ENCODE data around the gene FBLIM1. TPM values are rescaled to one million over a fixed set of nuclear protein-coding genes. Genes with fewer than 3 reads are reported as not detected.
A peak's percentile ranks its signal among the peaks of the same experiment; 100 is the strongest.

FBLIM1 gene
- total and polyA plus RNA-seq, 4 experiments from 2014 or later = not detected

GRCh38 chr1:15740924-15741850 is 17.4 kb upstream of the FBLIM1 start:
- intact Hi-C loops (cut with micrococcal nuclease) = no loop called here
- peak in 4 of 5 donors; percentile 55 to 60 (median 58) for DNase-seq
- ChIA-PET CTCF (ENCODE audit: partially characterized antibody) (interaction anchor here (0.6 to 2.6 kb wide), 9 partner anchors 10 to 342 kb away, joined by 3 to 20 read pairs (median 3); no protein-coding TSS in a partner anchor), POLR2A (ENCODE audit: partially characterized antibody) (no interaction called here)
- Mint-ChIP-seq H3K27ac (peak overlapping the region in 3 of 7 donors; percentile 45 to 72 (median 68)), H3K36me3 (no peaks in the 10 kb centered on the region), H3K27me3 (no peaks in the 10 kb centered on the region), H3K4me1 (peaks cover 5 to 6% (median 6%) of the 10 kb centered on the region in 4 donors), H3K9me3 (no peaks in the 10 kb centered on the region), H3K4me3 (no peak overlapping the region)
- H3K4me1 ChIP-seq (ENCODE audit: insufficient read depth, low read length) = peaks cover 7% of the 10 kb centered on the region
- H3K27me3 ChIP-seq (ENCODE audit: insufficient read depth, low read length) = no peaks in the 10 kb centered on the region
- H3K4me3 ChIP-seq (ENCODE audit: low read length in 2 of 2) = no peak overlapping the region
- no peaks in the 10 kb centered on the region for H3K36me3 ChIP-seq (ENCODE audit: insufficient read depth, low read length)
- no peaks in the 10 kb centered on the region for H3K9me3 ChIP-seq (ENCODE audit: control insufficient read depth in 1 of 2, low read length in 2 of 2)
- H3K27ac ChIP-seq (ENCODE audit: low read depth, low read length) = no peak overlapping the region

GRCh38 chr1:15742339-15742801 is 16.2 kb upstream of the FBLIM1 start, which contains the start of gene TMEM82:
TSS of gene TMEM82 (plus strand) at chr1:15742499. CDS start at chr1:15742560, 61 bp downstream.
- no peaks in the 10 kb centered on the region for H3K9me3 ChIP-seq (ENCODE audit: control insufficient read depth in 1 of 2, low read length in 2 of 2)
- ChIA-PET CTCF (ENCODE audit: partially characterized antibody) (interaction anchor here (1.9 to 2.6 kb wide), 2 partner anchors 145 to 149 kb away, joined by 9 to 20 read pairs; no protein-coding TSS in a partner anchor), POLR2A (ENCODE audit: partially characterized antibody) (no interaction called here)
- Mint-ChIP-seq H3K36me3 (no peaks in the 10 kb centered on the region), H3K27me3 (no peaks in the 10 kb centered on the region), H3K27ac (peak within 1 kb of the TSS in 4 of 7 donors; percentile 7 to 72 (median 44)), H3K9me3 (no peaks in the 10 kb centered on the region), H3K4me1 (peaks cover 5 to 6% (median 6%) of the 10 kb centered on the region in 4 donors), H3K4me3 (no peak within 1 kb of the TSS)
- intact Hi-C loops (cut with micrococcal nuclease) = no loop called here
- no peak for DNase-seq
- H3K4me3 ChIP-seq (ENCODE audit: low read length in 2 of 2) = no peak within 1 kb of the TSS
- H3K36me3 ChIP-seq (ENCODE audit: insufficient read depth, low read length) = no peaks in the 10 kb centered on the region
- H3K27me3 ChIP-seq (ENCODE audit: insufficient read depth, low read length) = no peaks in the 10 kb centered on the region
- H3K27ac ChIP-seq (ENCODE audit: low read depth, low read length) = no peak within 1 kb of the TSS
- peaks cover 7% of the 10 kb centered on the region for H3K4me1 ChIP-seq (ENCODE audit: insufficient read depth, low read length)

DNA sequence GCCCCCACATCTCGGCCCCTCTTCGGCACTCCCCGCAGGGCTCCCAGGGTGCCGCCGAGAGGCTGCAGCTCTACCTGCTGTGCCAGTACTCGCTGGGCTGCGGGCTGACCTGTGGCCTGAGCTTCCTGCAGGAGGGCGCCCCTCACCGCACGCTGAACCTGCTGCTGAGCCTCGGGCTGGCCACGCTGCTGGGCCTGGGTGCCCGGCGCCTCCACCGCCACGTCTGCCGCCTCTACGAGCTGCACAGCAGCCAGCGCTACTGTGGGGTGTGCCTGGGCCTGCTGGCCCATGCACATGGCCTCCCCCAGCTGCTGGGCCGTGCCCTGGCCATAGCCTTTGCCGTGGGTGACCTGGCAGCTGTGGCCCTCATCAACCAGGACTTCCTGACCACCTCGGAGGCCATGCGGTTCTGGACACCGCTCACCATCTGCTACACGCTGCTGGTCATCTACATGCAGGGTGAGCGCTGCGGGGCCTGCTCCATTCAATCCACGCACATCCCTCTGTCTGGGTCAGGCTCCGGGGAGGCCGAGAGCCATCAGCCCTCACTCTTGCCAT is 14.4 kb upstream of the FBLIM1 start:
- H3K4me3 ChIP-seq (ENCODE audit: low read length in 2 of 2) = no peak overlapping the region
- H3K27ac Mint-ChIP-seq = no peak overlapping the region
- peaks cover 5 to 6% (median 6%) of the 10 kb centered on the region in 4 donors for H3K4me1 Mint-ChIP-seq
- no peak overlapping the region for H3K27ac ChIP-seq (ENCODE audit: low read depth, low read length)
- peaks cover 7% of the 10 kb centered on the region for H3K4me1 ChIP-seq (ENCODE audit: insufficient read depth, low read length)
- no peaks in the 10 kb centered on the region for H3K36me3 ChIP-seq (ENCODE audit: insufficient read depth, low read length)
- intact Hi-C loops (cut with micrococcal nuclease) = no loop called here
- H3K9me3 Mint-ChIP-seq = no peaks in the 10 kb centered on the region
- no peak for DNase-seq
- H3K27me3 ChIP-seq (ENCODE audit: insufficient read depth, low read length) = no peaks in the 10 kb centered on the region
- POLR2A ChIA-PET (ENCODE audit: partially characterized antibody) = no interaction called here
- CTCF ChIA-PET (ENCODE audit: partially characterized antibody) = no interaction called here
- H3K9me3 ChIP-seq (ENCODE audit: control insufficient read depth in 1 of 2, low read length in 2 of 2) = no peaks in the 10 kb centered on the region
- H3K36me3 Mint-ChIP-seq = no peaks in the 10 kb centered on the region
- no peaks in the 10 kb centered on the region for H3K27me3 Mint-ChIP-seq
- H3K4me3 Mint-ChIP-seq = no peak overlapping the region

- no peaks in the 10 kb centered on the region for H3K9me3 Mint-ChIP-seq
- H3K4me3 Mint-ChIP-seq = no peak overlapping the region
- ChIA-PET CTCF (ENCODE audit: partially characterized antibody) (interaction anchor here (1.0 kb wide), 1 partner anchor 9 kb away, joined by 4 read pairs; no protein-coding TSS in a partner anchor), POLR2A (ENCODE audit: partially characterized antibody) (no interaction called here)
- H3K36me3 Mint-ChIP-seq = no peaks in the 10 kb centered on the region
- Histone ChIP-seq H3K36me3 (ENCODE audit: insufficient read depth, low read length) (no peaks in the 10 kb centered on the region), H3K4me3 (ENCODE audit: low read length in 2 of 2) (no peak overlapping the region), H3K27ac (ENCODE audit: low read depth, low read length) (no peak overlapping the region), H3K27me3 (ENCODE audit: insufficient read depth, low read length) (no peaks in the 10 kb centered on the region), H3K9me3 (ENCODE audit: control insufficient read depth in 1 of 2, low read length in 2 of 2) (no peaks in the 10 kb centered on the region), H3K4me1 (ENCODE audit: insufficient read depth, low read length) (no peaks in the 10 kb centered on the region)
- no peaks in the 10 kb centered on the region for H3K4me1 Mint-ChIP-seq
- intact Hi-C loops (cut with micrococcal nuclease) = no loop called here
- DNase-seq = no peak
- no peak overlapping the region for H3K27ac Mint-ChIP-seq
- H3K27me3 Mint-ChIP-seq = no peaks in the 10 kb centered on the region
Measured at GRCh38 chr1:15747378-15747777, 11.2 kb upstream of the FBLIM1 start.

GRCh38 chr1:15748264-15748663 is 10.3 kb upstream of the FBLIM1 start:
- no peak overlapping the region for H3K27ac ChIP-seq (ENCODE audit: low read depth, low read length)
- ChIA-PET POLR2A (ENCODE audit: partially characterized antibody) (no interaction called here), CTCF (ENCODE audit: partially characterized antibody) (no interaction called here)
- H3K36me3 ChIP-seq (ENCODE audit: insufficient read depth, low read length) = no peaks in the 10 kb centered on the region
- peak overlapping the region in 1 of 7 donors; percentile 12 for H3K27ac Mint-ChIP-seq
- no peaks in the 10 kb centered on the region for H3K27me3 ChIP-seq (ENCODE audit: insufficient read depth, low read length)
- no peak overlapping the region for H3K4me3 Mint-ChIP-seq
- no peaks in the 10 kb centered on the region for H3K9me3 ChIP-seq (ENCODE audit: control insufficient read depth in 1 of 2, low read length in 2 of 2)
- DNase-seq = no peak
- no peaks in the 10 kb centered on the region for H3K4me1 ChIP-seq (ENCODE audit: insufficient read depth, low read length)
- no peaks in the 10 kb centered on the region for H3K36me3 Mint-ChIP-seq
- H3K27me3 Mint-ChIP-seq = peaks cover 0 to under 1% of the 10 kb centered on the region in 2 donors
- intact Hi-C loops (cut with micrococcal nuclease) = no loop called here
- H3K4me1 Mint-ChIP-seq = no peaks in the 10 kb centered on the region
- H3K4me3 ChIP-seq (ENCODE audit: low read length in 2 of 2) = no peak overlapping the region
- H3K9me3 Mint-ChIP-seq = no peaks in the 10 kb centered on the region

DNA sequence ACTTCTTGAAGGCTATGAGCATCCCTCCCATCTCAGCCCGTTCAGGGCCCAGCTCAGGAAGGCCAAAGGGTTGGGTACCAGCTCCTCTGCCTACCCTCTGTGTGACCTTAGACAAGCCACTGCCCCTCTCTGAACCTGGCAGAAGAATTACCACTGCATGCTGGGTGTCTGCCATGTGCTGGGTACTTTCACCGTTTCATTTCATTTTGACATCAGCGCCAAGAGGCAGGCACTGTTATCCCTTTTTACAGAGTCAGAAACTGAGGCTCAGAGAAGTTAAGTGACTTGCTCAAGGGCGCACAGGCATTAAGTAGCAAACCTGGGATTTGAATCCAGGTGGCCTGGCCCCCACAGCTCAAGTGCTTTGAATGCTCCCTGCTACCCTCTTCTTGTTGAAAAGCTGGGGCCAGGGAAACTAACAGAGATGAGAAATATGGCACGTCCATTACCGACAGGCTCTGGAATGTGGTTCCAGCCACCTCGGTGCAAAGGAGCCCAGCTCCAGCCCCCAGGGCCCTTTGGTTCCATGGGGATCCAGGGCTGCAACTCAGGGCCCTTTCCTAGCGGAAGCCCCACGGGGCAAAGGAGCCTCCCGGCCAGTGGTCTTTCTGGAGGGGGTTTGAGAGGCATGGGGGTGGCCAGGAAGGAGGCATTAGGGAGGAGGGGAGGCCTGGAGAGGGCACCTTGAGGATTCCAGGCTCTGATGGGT is 9.8 kb upstream of the FBLIM1 start:
- POLR2A ChIA-PET (ENCODE audit: partially characterized antibody) = no interaction called here
- no peak overlapping the region for H3K27ac ChIP-seq (ENCODE audit: low read depth, low read length)
- Mint-ChIP-seq H3K4me3 (no peak overlapping the region), H3K9me3 (no peaks in the 10 kb centered on the region), H3K36me3 (no peaks in the 10 kb centered on the region), H3K27ac (no peak overlapping the region), H3K4me1 (no peaks in the 10 kb centered on the region), H3K27me3 (peaks cover 0 to 4% of the 10 kb centered on the region in 2 donors)
- H3K9me3 ChIP-seq (ENCODE audit: control insufficient read depth in 1 of 2, low read length in 2 of 2) = no peaks in the 10 kb centered on the region
- CTCF ChIA-PET (ENCODE audit: partially characterized antibody) = no interaction called here
- DNase-seq = no peak
- H3K4me1 ChIP-seq (ENCODE audit: insufficient read depth, low read length) = no peaks in the 10 kb centered on the region
- H3K36me3 ChIP-seq (ENCODE audit: insufficient read depth, low read length) = no peaks in the 10 kb centered on the region
- no peak overlapping the region for H3K4me3 ChIP-seq (ENCODE audit: low read length in 2 of 2)
- intact Hi-C loops (cut with micrococcal nuclease) = no loop called here
- H3K27me3 ChIP-seq (ENCODE audit: insufficient read depth, low read length) = no peaks in the 10 kb centered on the region

Data from CD4-positive, alpha-beta memory T cell (primary cell).